Measurements from ENCODE around the gene CDO1. TPM values are rescaled to one million over a fixed set of nuclear protein-coding genes. Genes with fewer than 3 reads are reported as not detected.

CDO1 gene
- total RNA-seq, 1 experiment from 2014 or later = 0.17 TPM

DNA sequence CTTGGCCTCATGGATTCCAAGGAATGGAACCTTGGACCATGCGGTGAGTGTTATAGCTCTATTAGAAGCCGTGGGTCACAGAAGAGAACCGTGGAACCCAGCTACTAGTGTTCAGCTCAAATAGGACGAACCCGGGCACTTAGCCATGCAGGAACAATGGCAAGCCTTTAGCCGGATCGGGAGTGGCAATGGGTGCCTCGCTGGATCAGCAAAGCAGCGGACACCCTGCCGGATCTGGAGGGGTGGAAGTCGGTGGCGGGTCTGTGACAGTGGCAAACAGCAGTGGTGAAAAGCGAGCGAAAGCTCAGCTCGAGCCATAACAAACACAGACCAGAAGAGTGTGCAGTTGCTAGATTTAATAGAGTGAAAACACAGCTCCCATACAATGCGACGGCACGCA, 2.4 kb upstream of the CDO1 start:
- intact Hi-C loops (cut with micrococcal nuclease) = no loop called here
- no TSS peak for BruUV-seq (replicated peaks)
- Histone ChIP-seq H3K27me3 (ENCODE audit: insufficient read depth, low read length) (no peaks in the 10 kb centered on the region), H3K4me3 (replicated peaks in 1 of 2; ENCODE audit: low read depth in 1 of 2, low read length in 2 of 2) (no peak overlapping the region), H3K79me2 (ENCODE audit: insufficient read depth, low read length) (no peaks in the 10 kb centered on the region), H3K36me3 (ENCODE audit: control insufficient read depth in 1 of 2, insufficient read depth in 2 of 2, low read length in 2 of 2) (no peaks in the 10 kb centered on the region), H3K9ac (ENCODE audit: low read length) (no peak overlapping the region), H3K4me1 (ENCODE audit: control insufficient read depth in 1 of 2, insufficient read depth in 2 of 2, low read length in 2 of 2) (no peaks in the 10 kb centered on the region), H3K4me2 (ENCODE audit: low read length) (no peak overlapping the region), H3K27ac (ENCODE audit: low read depth, low read length) (no peak overlapping the region), H2AFZ (ENCODE audit: low read depth, low read length, poor library complexity, severe bottlenecking) (no peak overlapping the region), H4K20me1 (ENCODE audit: insufficient read depth) (no peaks in the 10 kb centered on the region), H3K9me2 (ENCODE audit: insufficient read depth) (no peaks in the 10 kb centered on the region), H3K9me3 (ENCODE audit: control insufficient read depth in 1 of 2, insufficient read depth in 1 of 2, low read depth in 1 of 2, low read length in 2 of 2) (no peaks in the 10 kb centered on the region)
- no peak for DNase-seq (ENCODE audit: low read depth, low spot score)
- no peak for TF ChIP-seq RAD21 (IDR thresholded peaks at IDR 0.05; ENCODE audit: low read depth)
- TF ChIP-seq EZH2phosphoT487 (IDR thresholded peaks at IDR 0.05; ENCODE audit: borderline replicate concordance) = no peak
- TF ChIP-seq, protein P1, sequence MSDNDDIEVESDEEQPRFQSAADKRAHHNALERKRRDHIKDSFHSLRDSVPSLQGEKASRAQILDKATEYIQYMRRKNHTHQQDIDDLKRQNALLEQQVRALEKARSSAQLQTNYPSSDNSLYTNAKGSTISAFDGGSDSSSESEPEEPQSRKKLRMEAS (IDR thresholded peaks at IDR 0.05) = no peak
- TF ChIP-seq EGR1 (IDR thresholded peaks at IDR 0.05; ENCODE audit: low read depth) = no peak
- TF ChIP-seq, protein P2, sequence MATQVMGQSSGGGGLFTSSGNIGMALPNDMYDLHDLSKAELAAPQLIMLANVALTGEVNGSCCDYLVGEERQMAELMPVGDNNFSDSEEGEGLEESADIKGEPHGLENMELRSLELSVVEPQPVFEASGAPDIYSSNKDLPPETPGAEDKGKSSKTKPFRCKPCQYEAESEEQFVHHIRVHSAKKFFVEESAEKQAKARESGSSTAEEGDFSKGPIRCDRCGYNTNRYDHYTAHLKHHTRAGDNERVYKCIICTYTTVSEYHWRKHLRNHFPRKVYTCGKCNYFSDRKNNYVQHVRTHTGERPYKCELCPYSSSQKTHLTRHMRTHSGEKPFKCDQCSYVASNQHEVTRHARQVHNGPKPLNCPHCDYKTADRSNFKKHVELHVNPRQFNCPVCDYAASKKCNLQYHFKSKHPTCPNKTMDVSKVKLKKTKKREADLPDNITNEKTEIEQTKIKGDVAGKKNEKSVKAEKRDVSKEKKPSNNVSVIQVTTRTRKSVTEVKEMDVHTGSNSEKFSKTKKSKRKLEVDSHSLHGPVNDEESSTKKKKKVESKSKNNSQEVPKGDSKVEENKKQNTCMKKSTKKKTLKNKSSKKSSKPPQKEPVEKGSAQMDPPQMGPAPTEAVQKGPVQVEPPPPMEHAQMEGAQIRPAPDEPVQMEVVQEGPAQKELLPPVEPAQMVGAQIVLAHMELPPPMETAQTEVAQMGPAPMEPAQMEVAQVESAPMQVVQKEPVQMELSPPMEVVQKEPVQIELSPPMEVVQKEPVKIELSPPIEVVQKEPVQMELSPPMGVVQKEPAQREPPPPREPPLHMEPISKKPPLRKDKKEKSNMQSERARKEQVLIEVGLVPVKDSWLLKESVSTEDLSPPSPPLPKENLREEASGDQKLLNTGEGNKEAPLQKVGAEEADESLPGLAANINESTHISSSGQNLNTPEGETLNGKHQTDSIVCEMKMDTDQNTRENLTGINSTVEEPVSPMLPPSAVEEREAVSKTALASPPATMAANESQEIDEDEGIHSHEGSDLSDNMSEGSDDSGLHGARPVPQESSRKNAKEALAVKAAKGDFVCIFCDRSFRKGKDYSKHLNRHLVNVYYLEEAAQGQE (IDR thresholded peaks at IDR 0.05; ENCODE audit: low read depth) = no peak
- TF ChIP-seq YY1 (IDR thresholded peaks at IDR 0.05; ENCODE audit: extremely low read depth, insufficient replicate concordance, low read depth, low read length) = no peak
- TF ChIP-seq, protein P3, sequence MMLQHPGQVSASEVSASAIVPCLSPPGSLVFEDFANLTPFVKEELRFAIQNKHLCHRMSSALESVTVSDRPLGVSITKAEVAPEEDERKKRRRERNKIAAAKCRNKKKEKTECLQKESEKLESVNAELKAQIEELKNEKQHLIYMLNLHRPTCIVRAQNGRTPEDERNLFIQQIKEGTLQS (IDR thresholded peaks at IDR 0.05) = no peak
- no peak for TF ChIP-seq POLR2A (IDR thresholded peaks at IDR 0.05; ENCODE audit: borderline replicate concordance, extremely low read depth, insufficient read depth, insufficient read length)
- TF ChIP-seq SIN3A (IDR thresholded peaks at IDR 0.05; ENCODE audit: low read depth) = no peak
- no peak for TF ChIP-seq ZFX (IDR thresholded peaks at IDR 0.05)
- no peak for TF ChIP-seq POLR2AphosphoS5 (IDR thresholded peaks at IDR 0.05; ENCODE audit: low read depth, low read length)
- no peak for TF ChIP-seq CEBPB (IDR thresholded peaks at IDR 0.05; ENCODE audit: low read depth)
- no peak for TF ChIP-seq ZNF274 (IDR thresholded peaks at IDR 0.05; ENCODE audit: low read depth, low read length)
- TF ChIP-seq ELF1 (IDR thresholded peaks at IDR 0.05; ENCODE audit: borderline replicate concordance, low read depth) = no peak
- TF ChIP-seq, protein P4, sequence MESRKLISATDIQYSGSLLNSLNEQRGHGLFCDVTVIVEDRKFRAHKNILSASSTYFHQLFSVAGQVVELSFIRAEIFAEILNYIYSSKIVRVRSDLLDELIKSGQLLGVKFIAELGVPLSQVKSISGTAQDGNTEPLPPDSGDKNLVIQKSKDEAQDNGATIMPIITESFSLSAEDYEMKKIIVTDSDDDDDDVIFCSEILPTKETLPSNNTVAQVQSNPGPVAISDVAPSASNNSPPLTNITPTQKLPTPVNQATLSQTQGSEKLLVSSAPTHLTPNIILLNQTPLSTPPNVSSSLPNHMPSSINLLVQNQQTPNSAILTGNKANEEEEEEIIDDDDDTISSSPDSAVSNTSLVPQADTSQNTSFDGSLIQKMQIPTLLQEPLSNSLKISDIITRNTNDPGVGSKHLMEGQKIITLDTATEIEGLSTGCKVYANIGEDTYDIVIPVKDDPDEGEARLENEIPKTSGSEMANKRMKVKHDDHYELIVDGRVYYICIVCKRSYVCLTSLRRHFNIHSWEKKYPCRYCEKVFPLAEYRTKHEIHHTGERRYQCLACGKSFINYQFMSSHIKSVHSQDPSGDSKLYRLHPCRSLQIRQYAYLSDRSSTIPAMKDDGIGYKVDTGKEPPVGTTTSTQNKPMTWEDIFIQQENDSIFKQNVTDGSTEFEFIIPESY (IDR thresholded peaks at IDR 0.05; ENCODE audit: extremely low read depth, insufficient replicate concordance, low read length) = no peak
- ChIA-PET POLR2A (no interaction called here), CTCF (no interaction called here), RAD21 (ENCODE audit: low non-redundant PET in 1 of 2, low total read pairs in 2 of 2, uncharacterized antibody in 2 of 2, unreplicated experiment in 2 of 2) (no interaction called here)
- no peak for ATAC-seq
